ENCODE results near the gene KY.
A peak's percentile ranks its signal among the peaks of the same experiment; 100 is the strongest.
"Not testable (repeated sequence)": the region's sequence is repeated elsewhere in the genome, so short reads cannot be mapped to it uniquely, and the experiment has no call there.

KY gene

DNA sequence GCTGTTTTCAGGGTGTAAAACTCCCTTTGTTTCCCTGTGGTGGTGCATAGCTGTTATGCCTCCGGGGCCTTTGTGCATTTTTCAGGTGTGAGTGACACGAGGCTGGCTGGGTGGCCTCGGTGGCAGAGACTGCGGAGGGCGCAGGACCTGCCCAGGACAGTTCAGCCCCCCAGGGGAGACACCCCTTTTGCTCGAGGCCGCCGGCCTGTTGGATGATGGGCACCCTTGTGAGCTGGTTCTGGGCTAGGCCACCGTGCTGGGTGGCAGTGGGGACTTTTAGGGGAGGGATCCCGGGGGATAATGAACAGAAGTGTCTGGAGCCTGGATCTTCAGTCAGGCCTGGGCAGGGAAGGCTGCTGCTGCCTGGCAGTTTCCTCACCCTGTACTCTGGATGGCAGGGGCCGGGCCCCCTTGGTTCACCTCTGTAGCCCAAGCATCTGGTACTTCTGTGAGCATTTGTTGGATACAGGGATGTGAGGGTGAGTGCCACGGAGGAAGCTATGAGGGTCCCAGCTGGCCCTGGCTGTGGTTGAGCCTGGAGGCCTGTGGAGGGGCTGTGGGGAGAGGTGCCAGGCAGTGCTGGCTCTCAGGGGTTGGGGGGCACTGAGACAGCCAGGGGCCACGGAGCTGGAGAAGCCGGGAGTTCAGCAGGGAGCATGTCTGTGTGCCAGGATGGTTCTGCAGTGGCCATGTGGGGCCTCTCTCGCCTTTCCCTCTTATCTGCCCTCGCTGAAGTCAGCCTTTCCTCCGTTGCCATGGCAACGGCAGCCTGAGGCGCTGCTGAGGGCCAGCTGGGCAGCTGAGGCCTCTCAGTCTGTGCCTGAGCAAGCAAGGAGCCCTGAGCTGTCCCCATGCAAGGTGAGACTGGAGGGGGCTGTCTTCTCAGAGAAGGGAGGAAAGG is 49.0 kb downstream of the KY start:
- peak; percentile 83 for DNase-seq

GRCh38 chr3:134600685-134601463 is 49.9 kb downstream of the KY start:
- DNase-seq = peak; percentile 78

GRCh38 chr3:134600206-134600605 is 50.6 kb downstream of the KY start:
- DNase-seq = peak; percentile 32

GRCh38 chr3:134598763-134599545 is 51.9 kb downstream of the KY start:
- no peak for DNase-seq

- peak; percentile 78 for DNase-seq
These were observed 53.3 kb downstream of the KY start for GRCh38 chr3:134597390-134597970.

DNA sequence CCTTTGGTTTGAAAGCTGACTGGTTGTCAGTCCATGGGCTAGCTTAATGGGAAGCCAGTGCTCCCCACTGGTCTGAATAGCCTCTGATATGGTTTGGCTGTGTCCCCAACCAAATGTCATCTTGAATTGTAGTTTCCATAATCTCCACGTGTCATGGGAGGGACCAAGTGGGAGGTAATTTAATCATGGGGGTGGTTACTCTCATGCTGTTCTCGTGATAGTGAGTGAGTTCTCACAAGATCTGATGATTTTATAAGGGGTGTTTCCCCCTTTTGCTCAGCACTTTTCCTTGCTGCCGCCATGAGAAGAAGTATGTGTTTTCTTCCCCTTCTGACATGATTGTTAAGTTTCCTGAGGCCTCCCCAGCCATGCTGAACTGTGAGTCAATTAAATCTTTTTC is 55.8 kb downstream of the KY start:
- not testable (repeated sequence) for DNase-seq

DNA sequence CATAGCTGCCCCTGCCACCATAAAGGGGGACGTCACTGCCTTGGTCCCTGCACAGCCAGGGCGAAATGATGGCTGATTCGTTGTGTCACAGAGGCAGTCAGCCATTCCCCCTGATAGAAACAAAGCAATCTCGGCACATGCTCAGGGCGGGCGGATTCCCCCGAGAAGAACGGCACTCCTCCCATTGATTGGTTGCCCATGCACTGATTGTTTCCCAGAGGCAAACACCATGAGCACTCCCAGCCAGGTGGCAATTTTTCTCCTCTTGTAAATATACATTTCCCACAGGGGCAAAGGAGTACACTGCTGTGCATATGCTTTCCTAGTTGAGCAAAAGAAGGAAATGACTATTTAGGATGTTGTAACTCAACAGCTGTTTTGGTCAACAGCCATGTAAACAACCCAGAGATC is 56.5 kb downstream of the KY start:
- DNase-seq = no peak

DNA sequence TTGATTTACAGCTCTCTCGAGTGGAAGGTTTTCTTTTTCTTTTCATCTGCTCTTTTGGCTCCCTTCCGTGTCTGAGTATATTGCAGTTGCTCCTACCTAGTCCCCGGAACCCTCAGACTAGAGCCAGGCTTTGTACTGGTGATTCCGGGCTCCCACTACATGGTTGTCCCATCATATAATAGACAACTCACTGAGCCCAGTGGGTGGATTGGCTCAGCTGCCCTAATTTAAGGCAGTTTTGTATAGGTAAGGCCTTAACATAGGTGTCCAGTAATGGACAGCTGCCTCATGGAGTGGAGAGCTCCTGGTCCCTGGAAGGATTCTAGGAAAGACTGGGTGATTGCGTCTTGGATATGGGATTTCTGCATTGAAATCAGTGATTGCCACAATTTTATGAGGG is 58.0 kb downstream of the KY start:
- DNase-seq = no peak

- DNase-seq = peak; percentile 4
These were observed 60.1 kb downstream of the KY start for GRCh38 chr3:134590766-134591165.

GRCh38 chr3:134579141-134579665 is 71.6 kb downstream of the KY start:
- no peak for DNase-seq

DNA sequence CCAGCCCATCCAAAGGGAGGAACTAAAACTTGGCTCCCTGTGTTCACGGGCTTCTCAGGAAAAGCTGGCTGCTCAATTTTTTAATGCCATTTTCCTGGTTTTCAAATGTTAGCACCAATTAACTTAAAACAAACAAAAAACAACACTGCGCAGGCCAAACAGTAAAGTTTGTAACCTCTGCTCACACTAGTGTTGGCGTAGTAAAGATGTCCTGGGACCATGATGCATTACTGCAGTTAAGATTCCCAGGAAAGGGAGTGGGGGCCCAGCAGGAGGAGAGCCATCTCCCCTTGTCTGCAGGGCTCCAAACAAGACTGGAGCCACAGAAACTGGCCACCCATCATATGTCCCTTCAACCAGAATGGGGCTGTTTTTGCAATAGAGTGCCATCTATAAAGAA is 74.0 kb downstream of the KY start:
- no peak for DNase-seq

DNA sequence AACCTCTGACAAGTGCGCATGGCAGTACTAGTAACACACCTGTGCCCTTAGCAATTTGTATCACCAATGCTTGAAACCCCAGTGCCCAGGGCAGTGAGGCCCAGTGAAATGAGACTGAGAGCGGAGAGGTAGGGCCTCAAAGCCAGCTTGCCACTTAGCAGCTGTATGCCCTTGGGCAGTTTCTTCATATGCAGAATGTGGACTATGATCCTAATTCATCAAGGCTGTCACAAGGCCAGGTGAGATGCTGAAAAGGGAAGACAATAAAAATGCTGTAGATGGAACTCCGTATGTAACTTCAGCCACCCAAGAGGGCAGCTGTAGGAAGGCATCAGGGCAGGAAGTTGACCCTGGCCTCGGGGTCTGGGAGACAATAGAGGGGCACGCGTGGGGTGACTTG is 74.4 kb downstream of the KY start:
- DNase-seq = no peak

GRCh38 chr3:134569899-134570298 is 80.9 kb downstream of the KY start:
- not testable (repeated sequence) for DNase-seq

DNA sequence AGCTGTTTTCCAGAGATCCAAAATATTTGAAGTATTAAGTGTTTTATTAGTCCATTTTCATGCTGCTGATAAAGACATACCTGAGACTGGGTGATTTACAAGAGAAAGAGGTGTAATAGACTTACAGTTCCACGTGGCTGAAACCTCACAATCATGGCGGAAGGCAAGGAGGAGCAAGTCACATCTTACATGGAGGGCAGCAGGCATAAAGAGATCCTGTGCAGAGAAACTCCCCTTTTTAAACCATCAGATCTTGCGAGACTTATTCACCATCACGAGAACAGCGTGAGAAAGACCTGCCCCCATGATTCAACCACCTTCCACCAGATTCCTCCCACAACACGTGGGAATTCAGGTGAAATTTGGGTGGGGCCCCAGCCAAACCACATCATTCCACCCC is 82.0 kb downstream of the KY start:
- no peak for DNase-seq

- DNase-seq = no peak
These were observed 83.2 kb downstream of the KY start for GRCh38 chr3:134567605-134568004.

GRCh38 chr3:134564991-134565390 is 85.8 kb downstream of the KY start:
- no peak for DNase-seq

GRCh38 chr3:134563601-134564000 is 87.2 kb downstream of the KY start:
- no peak for DNase-seq

- DNase-seq = no peak
These were observed 88.8 kb downstream of the KY start for GRCh38 chr3:134562055-134562454.

DNA sequence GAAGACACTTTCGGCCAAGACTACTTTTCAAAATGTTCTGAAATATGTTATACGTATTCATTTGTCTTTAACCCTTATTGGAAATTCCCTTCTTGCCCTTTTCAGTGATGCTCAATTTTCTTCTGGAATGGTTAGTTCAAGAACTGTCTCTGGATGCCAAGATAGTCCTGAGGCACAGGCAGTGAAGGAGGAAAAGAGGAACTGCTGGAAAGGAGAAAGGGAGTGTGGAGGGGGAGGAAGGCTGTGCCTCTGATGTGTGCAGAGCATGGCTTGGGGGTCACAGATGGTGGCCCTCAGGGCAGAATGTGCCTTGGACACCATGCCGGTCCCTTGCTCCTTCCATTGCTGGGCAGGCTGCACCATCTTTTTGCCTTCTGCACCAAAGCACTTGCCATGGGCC is 91.2 kb downstream of the KY start:
- no peak for DNase-seq
